IPS-NIHi7 (cell line): ENCODE measurements around the gene CRTC3.
"Not testable (repeated sequence)": the region's sequence is repeated elsewhere in the genome, so short reads cannot be mapped to it uniquely, and the experiment has no call there.

ENCODE experiments used
- DNase-seq: peaks from one replicate; pipeline ENCODE4 v3.0.0; 2012; ENCODE audit warnings: mixed read lengths; ENCODE audit errors: extremely low spot score

Gene CRTC3

DNA sequence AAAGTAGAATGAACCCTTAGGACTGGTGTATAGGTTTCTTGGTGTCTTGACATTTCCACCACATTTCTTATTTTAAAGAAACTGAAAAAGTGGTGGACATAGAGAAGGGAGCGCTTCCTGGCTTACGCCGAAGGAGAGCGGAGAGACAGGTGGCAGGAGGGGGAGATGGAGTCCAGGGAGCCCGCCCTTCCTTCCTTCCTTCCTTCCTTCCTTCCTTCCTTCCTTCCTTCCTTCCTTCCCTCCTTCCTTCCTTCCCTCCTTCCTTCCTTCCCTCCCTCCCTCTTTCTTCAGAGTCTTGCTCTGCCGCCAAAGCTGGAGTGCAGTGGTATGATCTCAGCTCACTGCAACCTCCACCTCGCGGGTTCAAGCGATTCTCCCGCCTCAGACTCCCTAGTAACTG, 143.6 kb downstream of the CRTC3 start:
- not testable (repeated sequence) for DNase-seq

DNA sequence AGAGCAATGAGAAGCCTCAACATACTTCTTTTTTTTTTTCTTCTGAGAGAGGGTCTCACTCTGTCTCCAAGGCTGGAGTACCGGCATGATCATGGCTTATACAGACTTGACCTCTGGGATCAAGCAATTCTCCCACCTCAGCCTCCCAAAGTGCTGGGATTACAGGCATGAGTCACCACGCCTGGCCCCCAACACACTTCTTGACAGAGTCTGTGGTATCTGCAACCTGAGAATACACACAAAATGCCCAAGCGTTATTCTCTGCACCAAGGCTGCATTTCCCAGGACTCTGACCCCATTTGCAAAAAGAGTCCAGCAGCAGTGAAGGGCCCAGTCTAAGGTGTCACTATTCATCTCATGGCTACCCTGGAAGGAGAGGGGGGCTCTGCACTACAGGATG, 144.8 kb downstream of the CRTC3 start:
- no peak for DNase-seq

DNA sequence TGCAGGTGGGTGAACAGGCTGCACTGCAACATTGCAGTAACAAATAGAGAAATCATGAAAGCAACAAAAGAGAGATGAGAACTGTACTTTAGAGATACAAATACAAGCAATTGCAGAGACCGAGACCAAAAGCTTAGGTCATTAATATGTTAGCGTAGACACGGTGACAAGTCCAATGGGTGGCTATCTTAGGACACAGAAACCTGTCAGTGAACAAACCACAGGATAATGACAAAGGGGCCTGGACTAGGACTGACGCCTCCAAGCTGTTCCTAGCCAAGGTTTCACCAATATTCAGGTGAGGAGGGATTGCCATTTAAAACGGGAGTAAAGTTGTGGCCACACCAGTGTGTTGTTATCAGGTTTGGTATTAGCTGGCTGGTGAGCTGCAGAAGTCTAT, 145.7 kb downstream of the CRTC3 start:
- no peak for DNase-seq

DNA sequence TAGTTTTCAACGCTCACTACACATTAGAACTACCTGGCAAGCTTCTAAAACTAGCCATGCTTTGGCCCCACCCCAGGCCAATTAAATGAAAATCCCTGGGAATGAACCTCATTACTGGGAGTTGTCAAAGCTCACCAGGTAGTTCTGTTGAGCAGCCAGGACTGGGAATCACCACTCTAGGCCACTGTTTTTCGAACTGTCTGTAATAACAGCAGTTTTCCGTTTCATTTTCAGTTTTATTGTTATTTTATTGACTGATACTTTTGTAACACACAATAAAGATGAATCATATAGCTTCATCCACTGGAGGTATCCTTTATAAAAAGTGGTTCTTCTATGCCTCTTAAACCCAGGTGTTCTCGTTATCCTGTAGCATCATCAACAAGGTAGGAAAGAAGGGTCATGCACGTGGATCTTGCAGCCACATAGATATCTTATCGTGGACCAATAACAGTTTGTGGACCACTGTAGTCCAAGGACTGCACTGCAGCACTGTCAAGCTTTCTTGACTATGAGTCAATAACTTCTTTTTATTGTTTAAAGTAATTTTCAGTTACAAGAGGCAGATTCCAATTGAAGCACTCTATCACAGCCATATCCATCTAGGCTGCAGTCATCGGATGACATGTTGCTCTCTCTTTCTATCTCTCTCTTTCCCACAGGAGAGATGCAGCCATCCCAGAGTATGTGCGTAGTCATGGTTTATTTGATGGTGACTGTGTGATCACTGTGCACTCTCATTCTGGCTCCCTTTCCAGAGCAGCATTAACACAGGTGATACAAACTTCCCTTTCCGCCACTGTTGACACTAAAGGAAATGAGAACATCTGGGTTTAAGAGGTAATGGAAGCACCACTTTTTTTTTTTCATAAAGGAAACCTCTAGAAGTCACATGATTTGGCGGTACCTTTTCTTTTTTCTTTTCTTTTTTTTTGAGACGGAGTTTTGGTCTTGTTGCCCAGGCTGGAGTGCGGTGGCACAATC, 148.4 kb downstream of the CRTC3 start:
- no peak for DNase-seq

DNA sequence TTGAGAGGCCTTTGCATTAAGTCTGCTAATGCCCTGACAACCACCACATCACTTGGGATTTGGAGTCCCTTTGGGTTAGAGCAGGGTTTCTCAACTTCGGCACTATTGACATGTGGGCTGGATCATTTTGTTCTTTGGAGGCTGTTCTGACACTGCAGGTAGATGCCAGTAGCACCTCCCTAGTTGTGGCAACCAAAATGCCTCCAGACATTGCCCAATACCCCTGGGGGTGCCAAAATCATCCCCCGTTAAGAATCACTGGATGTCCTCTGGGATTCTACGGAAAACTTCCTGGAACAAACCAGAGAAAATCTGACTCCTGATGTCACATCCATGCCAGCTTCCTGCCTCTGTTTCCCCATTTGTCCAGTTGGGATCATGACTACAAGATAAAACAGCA, 150.2 kb downstream of the CRTC3 start:
- DNase-seq = no peak

DNA sequence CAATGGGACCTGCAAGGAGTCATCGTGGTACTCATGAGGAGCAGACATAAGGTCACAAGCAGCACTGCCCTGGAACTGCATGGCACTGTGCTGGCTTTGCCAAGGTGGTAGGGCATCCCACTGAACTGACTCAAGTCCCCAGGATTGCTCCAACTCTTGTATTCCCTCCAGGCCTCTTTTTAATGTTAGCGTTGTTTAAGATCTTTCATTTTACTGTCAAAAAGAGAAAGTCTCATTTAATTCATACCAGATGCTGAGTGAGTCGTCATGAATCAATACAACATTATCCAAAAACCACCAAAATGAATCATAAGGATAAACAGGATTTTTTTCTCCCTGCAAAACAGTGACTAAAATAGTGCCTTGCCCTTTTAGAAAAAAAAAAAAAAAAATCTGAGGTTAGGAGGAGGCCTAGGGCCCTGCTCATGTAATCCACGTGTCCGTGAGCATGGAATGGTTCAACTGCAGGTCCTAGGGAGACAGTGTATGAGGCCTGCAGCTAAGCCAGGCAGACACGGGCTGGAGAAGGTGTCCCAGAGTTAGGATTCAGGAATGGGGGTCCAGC, 150.7 kb downstream of the CRTC3 start:
- DNase-seq = no peak

DNA sequence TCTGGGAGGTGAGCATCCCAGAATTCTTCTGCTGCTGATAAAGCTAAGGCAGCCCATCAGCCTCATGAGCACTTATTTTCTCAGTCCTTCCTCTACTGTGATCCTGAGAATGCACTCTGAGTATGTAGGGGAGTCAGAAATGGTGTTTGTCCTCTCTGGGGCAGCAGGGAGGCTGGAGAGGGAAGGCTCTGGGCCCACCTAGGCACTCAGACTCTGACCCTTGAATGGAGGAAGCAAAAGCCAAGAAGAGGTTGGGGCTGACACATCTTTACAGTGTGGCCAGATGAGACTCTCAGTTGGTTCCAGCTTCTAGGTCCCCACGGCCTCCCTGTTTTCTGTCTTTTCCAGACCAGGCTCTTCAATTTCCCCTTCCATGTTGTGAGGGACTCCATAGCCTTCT, 151.3 kb downstream of the CRTC3 start:
- DNase-seq = no peak

DNA sequence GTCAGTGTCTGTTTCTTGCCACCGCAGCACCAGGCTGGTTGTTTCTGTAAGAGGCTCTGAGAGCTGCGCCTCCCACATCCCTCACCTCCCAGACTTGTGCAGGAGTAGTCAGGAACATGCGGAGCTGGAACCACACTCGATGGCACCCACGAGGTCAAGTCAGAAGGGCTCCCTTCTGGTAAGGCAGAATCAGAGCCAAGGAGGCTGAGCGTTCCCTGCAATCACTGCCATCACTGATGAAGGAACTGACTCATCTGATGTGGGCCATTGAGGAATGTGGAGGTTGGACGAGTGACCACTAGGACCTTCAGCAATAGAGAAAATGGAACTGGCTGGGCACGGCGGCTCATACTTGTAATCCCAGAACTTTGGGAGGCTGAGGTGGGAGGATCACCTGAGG, 151.8 kb downstream of the CRTC3 start:
- DNase-seq = no peak

DNA sequence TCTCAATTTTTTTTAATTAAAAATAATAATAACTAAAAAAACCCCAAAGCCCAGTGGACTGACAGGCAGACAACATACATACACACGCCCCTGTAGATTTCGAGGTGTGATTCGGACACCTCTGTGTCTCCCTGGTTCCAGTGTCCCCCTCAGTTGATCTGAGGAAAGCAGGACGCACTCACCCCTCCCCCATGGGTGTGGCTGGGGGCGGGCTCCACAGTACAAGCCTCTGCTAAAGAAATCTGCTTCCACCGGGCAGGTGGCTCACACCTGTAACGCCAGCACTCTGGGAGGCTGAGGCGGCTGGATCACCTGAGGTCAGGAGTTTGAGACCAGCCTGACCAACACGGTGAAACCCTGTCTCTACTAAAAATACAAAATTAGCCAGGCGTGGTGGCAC, 153.6 kb downstream of the CRTC3 start:
- DNase-seq = no peak

DNA sequence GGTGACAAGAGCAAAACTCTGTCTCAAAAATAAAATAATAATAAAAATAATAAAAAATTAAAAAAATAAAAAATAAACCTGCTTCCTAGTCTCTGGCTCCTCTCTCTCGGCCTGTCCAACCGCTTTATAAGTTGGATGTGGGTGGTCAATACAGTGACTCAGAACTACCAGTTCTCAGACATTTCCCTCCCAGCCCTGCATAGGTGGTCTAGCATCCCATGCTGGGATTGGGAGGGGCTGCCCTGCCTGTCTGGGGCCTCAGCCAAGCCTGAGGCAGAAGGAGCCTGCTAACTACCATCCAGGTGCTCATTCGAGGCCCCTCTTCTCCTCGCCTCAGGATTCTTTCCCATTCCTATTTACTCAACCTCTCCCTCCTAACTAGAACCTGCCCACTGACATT, 154.2 kb downstream of the CRTC3 start:
- DNase-seq = no peak

DNA sequence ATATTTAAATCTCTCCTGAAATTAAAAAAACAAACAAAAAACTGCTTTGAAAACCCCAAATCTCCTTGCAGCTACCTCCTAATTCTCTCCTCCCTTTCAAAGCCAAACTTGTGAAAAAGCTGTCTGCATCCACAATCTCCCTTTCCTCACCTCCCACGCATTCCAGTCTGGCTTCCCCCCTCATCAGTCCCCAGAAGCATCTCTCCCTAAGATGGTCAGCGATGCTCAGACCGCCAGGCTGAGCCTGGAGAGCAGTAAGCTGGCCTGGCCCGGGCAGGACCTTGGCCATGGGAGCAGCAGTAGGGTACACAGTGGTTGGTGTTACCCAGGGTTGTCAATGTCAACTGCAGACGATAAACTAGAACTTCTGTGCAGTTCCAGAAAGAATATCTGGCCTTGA, 154.6 kb downstream of the CRTC3 start:
- DNase-seq = no peak

DNA sequence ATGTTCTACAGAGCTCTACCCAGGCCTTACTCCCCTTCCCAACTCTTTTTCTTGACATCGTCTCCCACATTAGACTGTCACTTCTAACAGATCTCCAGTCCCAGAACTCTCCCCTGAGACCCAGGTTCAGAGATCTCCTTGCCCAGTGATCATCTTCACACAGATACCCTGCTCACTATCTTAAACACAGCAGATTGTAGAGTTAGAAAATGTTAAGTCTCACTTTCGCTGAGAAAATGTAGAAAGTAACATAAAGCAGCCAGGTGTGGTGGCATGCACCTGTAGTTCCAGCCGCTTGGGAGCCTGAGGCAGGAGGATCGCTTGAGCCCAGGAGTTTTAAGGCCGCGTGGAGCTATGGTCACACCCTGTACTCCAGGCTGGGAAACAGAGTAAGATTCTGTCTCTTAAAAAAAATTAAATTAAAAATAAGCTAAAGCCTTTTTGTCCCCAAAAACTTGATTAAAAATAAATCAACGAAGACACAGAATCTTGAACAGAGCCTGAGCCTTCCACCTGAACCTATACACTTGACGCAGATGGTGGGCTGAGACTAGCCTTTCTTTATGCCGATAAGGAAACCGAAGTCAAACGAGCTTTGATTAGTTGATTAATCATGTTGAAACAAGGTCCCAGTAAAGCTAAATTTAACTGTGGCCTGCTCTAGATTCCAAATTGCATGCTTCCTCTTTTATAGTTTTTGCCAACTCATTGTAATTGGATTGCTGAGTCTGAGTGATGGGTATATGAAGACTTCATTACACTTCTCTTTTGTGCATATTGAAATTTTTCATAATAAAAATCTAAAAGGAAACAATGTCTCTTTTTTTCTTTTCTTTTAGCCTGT, 156.1 kb downstream of the CRTC3 start:
- no peak for DNase-seq

DNA sequence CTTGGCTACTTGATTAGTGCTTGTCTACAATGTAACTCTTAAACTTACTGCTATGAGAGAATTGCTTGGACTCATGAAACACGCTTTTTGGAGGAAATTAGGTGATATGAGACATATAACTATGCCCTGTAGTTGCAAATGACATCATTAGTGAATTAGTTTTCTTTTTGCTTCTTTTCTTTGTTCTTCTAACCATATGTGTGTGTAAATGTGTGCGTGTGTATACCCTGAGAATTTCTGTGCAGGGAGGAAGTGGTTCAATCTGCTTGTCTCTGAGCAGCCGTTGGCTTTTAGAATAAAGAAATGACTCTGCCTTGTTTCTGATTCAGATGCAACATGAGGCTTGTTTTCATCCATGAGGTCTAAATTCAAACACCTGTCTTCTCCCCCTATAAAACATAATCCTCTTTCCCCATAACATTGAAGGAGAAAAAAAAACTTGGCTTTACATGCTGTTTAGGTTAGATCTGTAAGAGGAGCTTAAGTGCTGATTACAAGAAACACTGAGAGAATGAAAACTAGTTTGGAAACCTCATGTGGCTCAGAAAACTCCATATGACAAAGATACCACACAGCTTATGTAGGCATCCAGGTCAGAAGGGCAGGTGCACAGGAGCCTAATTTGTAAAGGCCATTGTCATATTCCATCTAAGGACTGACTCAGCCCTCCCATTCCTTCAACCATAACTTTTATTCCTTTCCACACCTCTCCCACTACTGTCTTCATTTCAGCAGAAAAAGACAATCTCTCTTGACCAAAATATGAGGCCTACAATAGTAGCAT, 156.9 kb downstream of the CRTC3 start:
- DNase-seq = no peak

DNA sequence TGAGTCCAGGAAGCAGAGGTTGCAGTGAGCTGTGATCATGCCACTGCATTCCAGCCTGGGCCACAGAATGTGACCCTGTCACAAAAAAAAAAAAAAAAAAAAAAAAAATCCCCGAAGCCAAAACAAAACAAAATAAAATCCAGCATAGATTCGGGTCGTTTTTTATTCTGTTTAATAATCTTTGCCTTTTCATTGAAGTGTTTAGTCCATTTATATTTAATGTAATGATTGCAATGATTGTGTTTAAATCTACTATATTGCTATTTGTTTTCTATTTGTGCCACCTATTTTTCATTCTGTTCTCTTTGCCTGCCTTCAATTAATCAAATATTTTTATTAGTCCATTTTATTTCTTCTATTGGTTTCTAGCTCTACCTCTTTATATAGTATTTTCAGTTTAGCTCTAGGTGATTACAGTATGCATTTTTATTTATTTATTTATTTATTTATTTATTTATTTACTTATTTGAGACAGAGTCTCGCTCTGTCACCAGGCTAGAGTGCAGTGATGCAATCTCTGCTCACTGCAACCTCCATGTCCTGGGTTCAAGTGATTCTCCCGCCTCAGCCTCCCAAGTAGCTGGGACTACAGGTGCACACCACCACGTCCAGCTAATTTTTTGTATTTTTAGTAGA, 159.7 kb downstream of the CRTC3 start:
- DNase-seq = not testable (repeated sequence)

DNA sequence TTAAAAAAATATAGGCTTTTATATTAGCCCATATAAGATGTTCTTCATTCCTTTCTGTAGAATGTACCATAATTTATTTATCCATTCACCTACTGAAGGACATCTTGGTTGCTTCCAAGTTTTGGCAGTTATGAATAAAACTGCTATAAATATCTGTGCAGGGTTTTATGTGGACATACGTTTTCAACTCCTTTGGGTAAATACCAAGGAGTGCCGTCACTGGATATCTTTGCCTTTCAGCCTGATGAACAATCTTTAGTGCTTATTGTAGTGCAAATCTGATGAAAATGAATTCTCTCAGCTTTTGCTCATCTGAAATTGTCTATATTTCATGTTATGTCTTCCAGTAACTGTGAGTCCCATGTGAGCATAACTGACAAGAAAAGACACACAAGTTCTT, 160.9 kb downstream of the CRTC3 start:
- no peak for DNase-seq

DNA sequence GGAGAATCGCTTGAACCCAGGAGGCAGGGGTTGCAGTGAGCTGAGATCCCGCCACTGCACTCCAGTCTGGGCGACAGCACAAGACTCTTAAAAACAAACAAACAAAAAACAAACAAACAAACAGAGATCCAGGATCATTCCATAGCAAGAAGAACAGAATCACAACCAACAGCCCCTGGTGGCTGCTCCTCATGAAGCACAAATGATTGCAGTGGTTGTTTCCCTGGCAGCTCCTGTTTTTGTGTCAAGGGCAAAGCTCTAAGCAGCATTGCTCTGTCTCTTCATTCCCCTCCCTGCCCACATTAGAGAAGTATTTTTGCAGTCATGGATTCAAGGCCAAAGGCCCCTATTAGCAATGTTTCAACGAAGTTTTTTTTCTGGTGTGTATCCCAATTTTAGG, 161.6 kb downstream of the CRTC3 start:
- no peak for DNase-seq

DNA sequence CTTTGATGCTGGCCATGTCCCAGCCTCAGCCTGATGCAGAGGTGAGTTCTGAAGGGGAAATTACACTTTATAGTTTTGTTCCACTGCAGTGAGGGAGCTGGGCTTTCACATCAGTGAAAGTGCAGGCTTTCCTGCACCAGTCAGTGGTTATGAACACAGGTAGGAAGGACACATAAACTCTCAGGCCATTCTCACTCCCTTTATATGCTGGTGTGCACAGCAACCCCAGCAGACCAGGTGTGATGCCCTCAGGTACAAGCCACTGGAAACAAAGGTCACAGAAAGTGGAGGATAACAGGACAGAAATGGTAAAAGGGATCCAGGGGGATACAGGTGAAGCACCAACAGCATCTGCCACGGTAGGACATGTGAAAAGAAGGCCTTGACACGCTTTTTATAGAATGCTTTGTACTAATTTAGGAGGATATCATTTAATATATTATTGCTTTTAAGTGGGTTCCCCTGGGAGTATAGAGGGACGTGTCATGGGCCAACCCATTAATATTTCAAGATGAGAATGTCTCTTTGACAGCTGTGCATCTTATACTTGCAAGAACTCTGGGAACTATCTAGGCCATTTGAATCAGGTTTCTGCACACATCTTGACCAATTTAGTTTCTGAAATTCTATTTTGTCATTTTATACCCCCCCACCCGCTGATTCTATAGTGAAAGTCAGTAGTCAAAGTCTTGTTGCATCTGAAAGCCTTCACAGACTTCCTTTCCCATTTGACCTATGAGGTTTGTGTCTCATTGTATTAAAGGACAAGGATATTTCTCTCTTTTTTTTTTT, 162.5 kb downstream of the CRTC3 start:
- DNase-seq = no peak
